Stimulated activated CD4-positive, alpha-beta T cell treated with anti-CD3 and anti-CD28 coated beads, Interleukin-12 subunit alpha, Interleukin-12 subunit beta, amount 100 ng/mL, for 48 hours (primary cell): ENCODE results near the gene RCSD1.
"Not testable (repeated sequence)": the region's sequence is repeated elsewhere in the genome, so short reads cannot be mapped to it uniquely, and the experiment has no call there.

Experiments used
- DNase-seq, 3 donors: peaks; one replicate each; pipeline ENCODE4 v3.0.0-alpha.2; 2020; ENCODE audit warnings: low read depth in 2 of 3, low spot score in 1 of 3

The RCSD1 gene

GRCh38 chr1:167737169-167737568, 107.1 kb downstream of the RCSD1 start:
- no peak for DNase-seq

GRCh38 chr1:167738158-167738557, 108.1 kb downstream of the RCSD1 start:
- no peak for DNase-seq

GRCh38 chr1:167739752-167740151, 109.7 kb downstream of the RCSD1 start:
- DNase-seq: no peak

- not testable (repeated sequence) for DNase-seq
These were observed 111.1 kb downstream of the RCSD1 start for GRCh38 chr1:167741103-167741502.

GRCh38 chr1:167742392-167743057, 112.5 kb downstream of the RCSD1 start:
- DNase-seq: not testable (repeated sequence)

GRCh38 chr1:167744901-167745300, 114.9 kb downstream of the RCSD1 start:
- no peak for DNase-seq

- DNase-seq: no peak
These were observed 116.1 kb downstream of the RCSD1 start for GRCh38 chr1:167746013-167746672.

- DNase-seq: no peak
These were observed 117.1 kb downstream of the RCSD1 start for GRCh38 chr1:167746988-167747655.

GRCh38 chr1:167747988-167748387, 118.0 kb downstream of the RCSD1 start:
- DNase-seq: no peak

- no peak for DNase-seq
These were observed 118.9 kb downstream of the RCSD1 start for GRCh38 chr1:167748906-167749305.

- DNase-seq: no peak
These were observed 119.7 kb downstream of the RCSD1 start for GRCh38 chr1:167749741-167750140.

- no peak for DNase-seq
These were observed 120.6 kb downstream of the RCSD1 start for GRCh38 chr1:167750641-167751040.

- no peak for DNase-seq
These were observed 121.6 kb downstream of the RCSD1 start for GRCh38 chr1:167751676-167752075.

- DNase-seq: no peak
These were observed 122.4 kb downstream of the RCSD1 start for GRCh38 chr1:167752219-167752985.

GRCh38 chr1:167755654-167756053, 125.6 kb downstream of the RCSD1 start:
- DNase-seq: no peak
